NT2/D1 (cell line): Measurements from ENCODE around the gene OR8S1.

Experiments used
- SUZ12 ChIP-seq: IDR thresholded peaks from 2 replicates; pipeline ENCODE4 v1.6.1; 2011; ENCODE audit not compliant: insufficient read length, insufficient read depth; ENCODE audit errors: extremely low read depth
- ZNF274 ChIP-seq: IDR thresholded peaks from 2 replicates; pipeline ENCODE4 v1.6.1; 2011; ENCODE audit warnings: mild to moderate bottlenecking, low read depth, low read length

DNA sequence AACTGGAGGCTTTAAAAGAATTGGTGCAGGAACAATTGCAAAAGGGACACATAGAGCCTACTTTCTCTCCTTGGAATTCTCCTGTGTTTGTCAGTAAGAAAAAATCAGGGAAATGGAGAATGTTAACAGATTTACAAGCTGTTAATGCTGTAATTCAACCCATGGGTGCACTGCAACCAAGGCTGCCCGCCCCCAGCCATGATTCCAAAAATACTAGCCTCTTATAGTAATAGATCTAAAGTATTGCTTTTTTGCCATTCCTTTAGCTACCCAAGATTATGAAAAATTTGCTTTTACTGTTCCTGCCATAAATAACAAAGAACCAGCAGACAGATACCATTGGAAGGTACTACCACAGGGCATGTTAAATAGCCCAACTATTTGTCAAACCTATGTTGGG lies 15.3 kb upstream of the OR8S1 start:
- TF ChIP-seq SUZ12 (no peak), ZNF274 (no peak)
